ENCODE data around the gene PTPRB. TPM values are rescaled to one million over a fixed set of nuclear protein-coding genes. Genes with fewer than 3 reads are reported as not detected.

PTPRB gene
- total RNA-seq, 1 donor from 2014 or later = 1.9 TPM

DNA sequence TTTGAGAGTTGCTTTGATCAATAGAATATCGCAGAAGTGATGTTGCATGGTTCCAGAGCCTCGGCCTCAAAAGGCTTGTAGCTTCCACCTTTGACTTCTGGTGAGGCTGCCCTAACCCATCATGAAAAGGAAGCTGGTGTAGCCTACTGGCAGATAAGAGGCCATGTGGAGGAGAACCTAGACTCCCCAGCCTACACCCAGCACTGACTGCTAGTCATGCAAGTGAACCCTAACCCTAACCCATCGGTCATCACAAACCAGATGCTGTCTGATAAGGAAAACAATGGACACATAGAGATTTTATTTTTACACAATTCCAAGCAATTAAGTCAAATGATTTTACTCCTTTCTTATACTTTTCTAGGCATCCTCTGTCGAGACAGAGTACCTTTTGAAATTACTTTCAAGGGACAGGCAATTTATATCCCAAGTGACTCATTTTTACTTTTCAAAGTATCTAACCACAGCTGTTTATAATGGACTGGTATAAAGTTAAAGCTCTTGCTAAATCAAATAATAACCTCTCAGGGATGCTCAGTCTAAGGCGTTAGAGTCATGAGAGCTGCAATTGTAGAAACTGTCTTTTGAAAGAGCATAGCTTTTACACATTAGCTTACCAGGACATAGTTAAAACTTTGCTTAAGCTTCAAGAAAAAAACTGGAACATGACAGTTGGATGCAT, 17.6 kb downstream of the PTPRB start:
- Mint-ChIP-seq H3K9me3 (no peaks in the 10 kb centered on the region), H3K4me3 (no peak overlapping the region), H3K27ac (no peak overlapping the region), H3K27me3 (ENCODE audit: low read depth) (peaks cover 32% of the 10 kb centered on the region), H3K4me1 (peaks cover 2% of the 10 kb centered on the region), H3K36me3 (no peaks in the 10 kb centered on the region)
- no peak for DNase-seq (ENCODE audit: low spot score in 2 of 2, unreplicated experiment in 2 of 2)
- TF ChIP-seq, protein P1, sequence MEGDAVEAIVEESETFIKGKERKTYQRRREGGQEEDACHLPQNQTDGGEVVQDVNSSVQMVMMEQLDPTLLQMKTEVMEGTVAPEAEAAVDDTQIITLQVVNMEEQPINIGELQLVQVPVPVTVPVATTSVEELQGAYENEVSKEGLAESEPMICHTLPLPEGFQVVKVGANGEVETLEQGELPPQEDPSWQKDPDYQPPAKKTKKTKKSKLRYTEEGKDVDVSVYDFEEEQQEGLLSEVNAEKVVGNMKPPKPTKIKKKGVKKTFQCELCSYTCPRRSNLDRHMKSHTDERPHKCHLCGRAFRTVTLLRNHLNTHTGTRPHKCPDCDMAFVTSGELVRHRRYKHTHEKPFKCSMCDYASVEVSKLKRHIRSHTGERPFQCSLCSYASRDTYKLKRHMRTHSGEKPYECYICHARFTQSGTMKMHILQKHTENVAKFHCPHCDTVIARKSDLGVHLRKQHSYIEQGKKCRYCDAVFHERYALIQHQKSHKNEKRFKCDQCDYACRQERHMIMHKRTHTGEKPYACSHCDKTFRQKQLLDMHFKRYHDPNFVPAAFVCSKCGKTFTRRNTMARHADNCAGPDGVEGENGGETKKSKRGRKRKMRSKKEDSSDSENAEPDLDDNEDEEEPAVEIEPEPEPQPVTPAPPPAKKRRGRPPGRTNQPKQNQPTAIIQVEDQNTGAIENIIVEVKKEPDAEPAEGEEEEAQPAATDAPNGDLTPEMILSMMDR (IDR thresholded peaks at IDR 0.05; ENCODE audit: unreplicated experiment) = no peak

DNA sequence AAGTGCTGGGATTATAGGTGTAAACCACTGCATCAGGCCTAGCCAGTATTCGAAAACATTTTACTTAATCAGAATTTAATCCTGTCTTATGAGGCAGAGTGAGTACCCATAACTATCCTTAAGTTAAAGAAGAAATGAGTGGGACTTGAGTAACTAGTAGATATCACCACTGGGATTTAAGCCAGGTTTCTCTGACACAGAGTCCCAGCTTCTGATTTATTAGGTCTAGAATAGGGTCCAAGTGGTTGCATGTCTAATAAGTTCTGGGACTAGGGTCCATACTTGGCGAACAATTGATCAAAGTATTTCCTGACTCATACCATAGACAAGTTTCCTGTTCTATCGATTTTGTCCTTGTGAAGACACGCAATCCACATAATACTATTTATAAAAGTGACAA, 18.9 kb downstream of the PTPRB start:
- TF ChIP-seq, protein P1 (IDR thresholded peaks at IDR 0.05; ENCODE audit: unreplicated experiment) = no peak
- Mint-ChIP-seq H3K9me3 (no peaks in the 10 kb centered on the region), H3K4me3 (no peak overlapping the region), H3K4me1 (peaks cover 2% of the 10 kb centered on the region), H3K36me3 (no peaks in the 10 kb centered on the region), H3K27ac (no peak overlapping the region), H3K27me3 (ENCODE audit: low read depth) (peaks cover 30% of the 10 kb centered on the region)
- DNase-seq (ENCODE audit: low spot score in 2 of 2, unreplicated experiment in 2 of 2) = no peak

DNA sequence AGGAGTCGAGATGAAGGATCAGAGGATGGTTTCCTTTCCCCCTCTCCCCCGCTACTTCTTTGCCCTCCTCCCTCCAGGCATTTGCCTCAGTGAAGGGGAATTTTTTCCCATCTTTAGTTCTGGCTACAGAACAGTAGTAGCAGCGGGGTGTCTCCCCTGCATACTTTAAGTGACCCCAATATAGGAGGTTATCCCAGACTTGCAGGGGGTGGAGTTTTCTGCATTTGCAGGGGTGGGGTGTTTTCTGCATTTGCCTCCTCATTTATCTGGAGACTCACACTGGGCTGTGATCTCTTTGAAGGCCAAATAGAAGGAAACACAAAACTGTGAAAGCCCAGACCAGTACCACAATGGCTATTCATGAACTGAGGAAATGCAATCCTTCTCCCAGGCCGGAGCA, 19.8 kb downstream of the PTPRB start:
- no peaks in the 10 kb centered on the region for H3K9me3 Mint-ChIP-seq
- TF ChIP-seq, protein P1 (IDR thresholded peaks at IDR 0.05; ENCODE audit: unreplicated experiment) = no peak
- no peaks in the 10 kb centered on the region for H3K36me3 Mint-ChIP-seq
- no peak for DNase-seq (ENCODE audit: low spot score in 2 of 2, unreplicated experiment in 2 of 2)
- H3K27me3 Mint-ChIP-seq (ENCODE audit: low read depth) = peaks cover 29% of the 10 kb centered on the region
- H3K4me1 Mint-ChIP-seq = peaks cover 2% of the 10 kb centered on the region
- no peak overlapping the region for H3K27ac Mint-ChIP-seq
- no peak overlapping the region for H3K4me3 Mint-ChIP-seq

DNA sequence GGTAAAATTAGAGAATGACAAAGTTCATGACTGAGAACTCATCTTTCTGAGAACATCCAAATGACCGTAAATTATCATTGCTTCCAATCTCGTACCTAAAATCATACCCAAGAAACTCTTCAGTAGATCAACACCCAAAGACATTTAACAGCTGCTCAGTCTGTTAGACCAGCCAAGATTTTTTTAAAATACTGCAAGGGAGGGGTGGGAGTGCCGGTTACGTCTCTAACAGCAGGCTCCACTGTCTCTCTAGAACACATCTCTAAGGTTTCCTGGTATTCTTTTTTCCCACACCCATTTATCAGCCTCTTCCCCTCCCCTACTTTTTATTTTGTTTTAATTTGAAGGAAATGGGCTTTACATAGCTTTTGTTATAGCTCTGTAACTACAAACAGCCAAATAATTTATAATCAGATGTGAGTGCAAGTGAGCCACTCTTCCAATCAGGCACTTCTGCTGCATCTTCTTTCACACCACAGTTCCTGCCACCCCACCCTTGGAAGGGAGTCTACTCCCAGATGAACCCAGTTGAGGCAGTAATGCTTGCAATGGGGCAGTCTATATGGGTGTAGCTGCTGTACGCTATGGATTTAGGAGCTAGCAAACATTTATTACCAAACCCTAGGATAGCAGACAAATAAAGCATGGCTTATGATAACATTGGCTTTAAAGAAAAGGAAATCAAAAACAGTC, 21.9 kb downstream of the PTPRB start:
- Mint-ChIP-seq H3K27me3 (ENCODE audit: low read depth) (peaks cover 41% of the 10 kb centered on the region), H3K9me3 (no peaks in the 10 kb centered on the region), H3K27ac (no peak overlapping the region), H3K4me3 (no peak overlapping the region), H3K4me1 (peaks cover 13% of the 10 kb centered on the region), H3K36me3 (no peaks in the 10 kb centered on the region)
- no peak for DNase-seq (ENCODE audit: low spot score in 2 of 2, unreplicated experiment in 2 of 2)
- TF ChIP-seq, protein P1 (IDR thresholded peaks at IDR 0.05; ENCODE audit: unreplicated experiment) = no peak

DNA sequence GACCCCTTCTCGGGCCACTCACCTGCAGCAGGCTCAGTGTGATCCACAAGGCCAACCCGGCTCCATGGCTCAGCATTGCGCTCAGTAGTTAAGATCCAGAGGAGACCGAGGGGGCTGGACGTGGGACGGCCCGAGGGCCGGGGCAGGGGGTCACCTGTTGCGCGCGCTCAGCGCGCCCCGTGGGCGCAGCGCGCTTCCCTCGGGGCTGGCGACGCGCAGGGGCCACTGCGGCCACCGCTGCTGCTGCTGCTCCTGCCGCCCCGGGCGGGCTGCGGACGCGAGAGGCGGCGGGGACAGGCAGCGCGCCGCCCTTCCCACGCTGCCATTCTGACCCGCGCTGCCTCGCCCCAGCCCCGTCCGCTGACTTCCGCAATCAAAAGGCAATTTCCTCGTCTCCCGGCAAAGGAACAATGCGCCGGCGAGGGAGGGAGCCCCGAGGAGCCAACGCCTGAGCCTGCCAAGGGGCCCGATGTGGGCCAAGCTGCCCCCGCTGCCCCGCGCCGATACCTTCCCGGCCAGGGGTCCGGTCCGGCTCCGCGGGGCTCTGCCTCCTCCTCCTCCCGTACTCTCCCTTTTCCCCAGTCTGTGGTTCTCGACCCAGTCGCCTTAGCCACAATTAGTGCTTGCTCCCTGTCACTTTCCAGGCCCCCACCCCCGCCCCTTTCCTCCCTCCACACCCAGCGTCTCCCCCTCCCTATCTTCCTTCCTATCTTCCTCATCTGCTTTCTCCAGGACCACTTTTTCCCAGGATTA, 27.3 kb downstream of the PTPRB start:
- DNase-seq (ENCODE audit: low spot score in 2 of 2, unreplicated experiment in 2 of 2) = peak in 1 of 2 experiments; percentile 42
- Mint-ChIP-seq H3K36me3 (no peaks in the 10 kb centered on the region), H3K27ac (peak overlapping the region; percentile 51), H3K4me1 (peaks cover 19% of the 10 kb centered on the region), H3K27me3 (ENCODE audit: low read depth) (peaks cover 59% of the 10 kb centered on the region), H3K9me3 (peaks cover 4% of the 10 kb centered on the region), H3K4me3 (peak overlapping the region; percentile 79)
- TF ChIP-seq, protein P1 (IDR thresholded peaks at IDR 0.05; ENCODE audit: unreplicated experiment) = no peak
